ENCODE results near the gene RAD51B.

Gene RAD51B

DNA sequence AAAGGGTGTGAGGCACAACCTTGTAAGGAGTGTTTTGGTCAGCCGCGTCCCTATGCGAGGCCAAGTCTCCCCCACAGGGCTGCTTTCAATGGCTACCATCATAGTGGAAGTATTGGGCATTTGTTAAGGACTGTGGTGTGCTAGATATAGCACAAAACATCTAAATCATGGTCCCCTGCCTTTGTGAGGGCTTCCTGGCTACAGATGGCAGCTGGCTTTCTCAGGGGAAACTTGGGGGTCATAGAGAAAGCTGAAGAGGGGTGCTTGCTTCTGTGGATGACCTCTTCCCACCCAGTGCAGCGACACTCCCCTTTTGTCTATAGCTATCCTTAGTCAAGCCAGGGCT is 657.5 kb downstream of the RAD51B start:
- TF ChIP-seq, protein P1, sequence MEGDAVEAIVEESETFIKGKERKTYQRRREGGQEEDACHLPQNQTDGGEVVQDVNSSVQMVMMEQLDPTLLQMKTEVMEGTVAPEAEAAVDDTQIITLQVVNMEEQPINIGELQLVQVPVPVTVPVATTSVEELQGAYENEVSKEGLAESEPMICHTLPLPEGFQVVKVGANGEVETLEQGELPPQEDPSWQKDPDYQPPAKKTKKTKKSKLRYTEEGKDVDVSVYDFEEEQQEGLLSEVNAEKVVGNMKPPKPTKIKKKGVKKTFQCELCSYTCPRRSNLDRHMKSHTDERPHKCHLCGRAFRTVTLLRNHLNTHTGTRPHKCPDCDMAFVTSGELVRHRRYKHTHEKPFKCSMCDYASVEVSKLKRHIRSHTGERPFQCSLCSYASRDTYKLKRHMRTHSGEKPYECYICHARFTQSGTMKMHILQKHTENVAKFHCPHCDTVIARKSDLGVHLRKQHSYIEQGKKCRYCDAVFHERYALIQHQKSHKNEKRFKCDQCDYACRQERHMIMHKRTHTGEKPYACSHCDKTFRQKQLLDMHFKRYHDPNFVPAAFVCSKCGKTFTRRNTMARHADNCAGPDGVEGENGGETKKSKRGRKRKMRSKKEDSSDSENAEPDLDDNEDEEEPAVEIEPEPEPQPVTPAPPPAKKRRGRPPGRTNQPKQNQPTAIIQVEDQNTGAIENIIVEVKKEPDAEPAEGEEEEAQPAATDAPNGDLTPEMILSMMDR (IDR thresholded peaks at IDR 0.05; ENCODE audit: insufficient read depth, low read length, poor library complexity, severe bottlenecking), result no peak
- H3K36me3 ChIP-seq (ENCODE audit: control insufficient read depth, insufficient read depth, low read length), result no peaks in the 10 kb centered on the region
- H3K27me3 ChIP-seq (replicated peaks; ENCODE audit: control insufficient read depth, insufficient read depth, low read length), result no peaks in the 10 kb centered on the region
- no peak for DNase-seq (ENCODE audit: extremely low read depth, insufficient read length)
- no peak overlapping the region for H3K4me3 ChIP-seq (replicated peaks; ENCODE audit: low read depth, low read length)

DNA sequence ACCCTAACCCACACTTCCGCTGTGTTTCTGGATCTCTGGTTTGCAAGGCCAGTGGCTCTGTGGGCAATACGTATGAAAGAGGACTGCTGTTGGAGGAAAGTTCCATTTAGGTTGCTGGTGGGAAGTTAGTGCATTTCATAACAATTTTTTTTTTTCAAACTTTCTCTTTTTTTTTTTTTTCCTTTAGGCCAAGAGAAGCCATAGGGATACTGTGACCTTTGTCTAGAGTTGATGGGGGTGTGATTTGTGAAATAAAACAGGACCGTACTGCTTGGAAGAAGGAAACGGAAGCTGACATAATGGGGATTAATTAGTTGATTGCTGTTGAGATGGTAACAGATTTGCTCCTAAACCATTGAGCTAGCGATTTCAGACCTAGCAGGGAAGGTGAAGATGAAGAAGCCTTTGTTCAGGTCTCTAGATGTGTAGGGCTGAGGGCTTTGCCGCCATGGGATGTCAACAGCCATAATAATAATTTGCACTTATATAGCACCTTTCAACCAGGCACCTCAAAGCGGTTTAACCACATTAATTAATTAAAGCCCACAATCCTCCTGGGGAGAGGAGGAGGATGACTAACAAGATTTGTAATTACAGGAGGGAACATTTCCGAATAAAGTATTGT is 658.0 kb downstream of the RAD51B start:
- no peaks in the 10 kb centered on the region for H3K27me3 ChIP-seq (replicated peaks; ENCODE audit: control insufficient read depth, insufficient read depth, low read length)
- DNase-seq (ENCODE audit: extremely low read depth, insufficient read length), result no peak
- TF ChIP-seq, protein P1 (IDR thresholded peaks at IDR 0.05; ENCODE audit: insufficient read depth, low read length, poor library complexity, severe bottlenecking), result no peak
- H3K36me3 ChIP-seq (ENCODE audit: control insufficient read depth, insufficient read depth, low read length), result no peaks in the 10 kb centered on the region
- H3K4me3 ChIP-seq (replicated peaks; ENCODE audit: low read depth, low read length), result no peak overlapping the region

DNA sequence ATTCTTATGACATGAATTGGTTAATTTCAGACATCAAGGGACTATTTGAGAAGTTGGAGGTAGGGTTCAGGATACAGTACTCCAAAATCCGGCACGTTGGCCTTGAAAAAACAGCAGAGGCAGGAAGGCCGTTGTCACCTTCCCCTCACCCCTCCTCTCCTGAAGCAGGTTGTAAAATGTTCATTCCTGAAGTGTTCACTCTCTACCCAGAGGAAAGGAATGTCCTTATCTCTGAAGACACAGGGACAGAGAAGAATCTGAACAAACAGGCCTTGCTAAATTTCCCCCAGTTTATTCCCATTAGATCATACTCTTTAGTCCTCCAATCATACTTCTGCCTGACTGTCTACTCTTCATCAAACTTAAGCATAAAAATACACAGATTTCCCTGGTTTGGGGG is 659.7 kb downstream of the RAD51B start:
- DNase-seq (ENCODE audit: extremely low read depth, insufficient read length), result no peak
- Histone ChIP-seq H3K4me3 (replicated peaks; ENCODE audit: low read depth, low read length) (no peak overlapping the region), H3K36me3 (ENCODE audit: control insufficient read depth, insufficient read depth, low read length) (no peaks in the 10 kb centered on the region), H3K27me3 (replicated peaks; ENCODE audit: control insufficient read depth, insufficient read depth, low read length) (no peaks in the 10 kb centered on the region)
- TF ChIP-seq, protein P1 (IDR thresholded peaks at IDR 0.05; ENCODE audit: insufficient read depth, low read length, poor library complexity, severe bottlenecking), result no peak

DNA sequence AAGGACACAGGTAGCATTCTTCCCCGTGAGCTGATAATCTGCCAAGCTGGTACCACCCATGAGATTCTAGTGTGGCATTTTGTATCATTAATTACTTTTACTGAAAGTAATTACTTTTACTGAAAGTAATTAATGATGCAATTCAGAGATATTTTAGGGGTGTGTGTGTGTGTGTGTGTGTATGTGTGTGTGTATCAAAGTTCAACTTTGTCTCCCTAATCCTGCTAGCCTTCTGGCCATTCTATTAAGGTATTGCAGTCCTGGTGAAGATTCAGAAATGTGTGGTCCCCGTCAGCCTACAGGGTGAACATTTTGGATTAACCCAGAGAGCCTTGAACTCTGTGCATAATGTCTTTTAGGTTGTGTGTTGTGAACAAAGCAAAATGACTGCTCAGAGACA is 662.4 kb downstream of the RAD51B start:
- Histone ChIP-seq H3K27me3 (replicated peaks; ENCODE audit: control insufficient read depth, insufficient read depth, low read length) (no peaks in the 10 kb centered on the region), H3K36me3 (ENCODE audit: control insufficient read depth, insufficient read depth, low read length) (no peaks in the 10 kb centered on the region), H3K4me3 (replicated peaks; ENCODE audit: low read depth, low read length) (no peak overlapping the region)
- TF ChIP-seq, protein P1 (IDR thresholded peaks at IDR 0.05; ENCODE audit: insufficient read depth, low read length, poor library complexity, severe bottlenecking), result no peak
- no peak for DNase-seq (ENCODE audit: extremely low read depth, insufficient read length)

DNA sequence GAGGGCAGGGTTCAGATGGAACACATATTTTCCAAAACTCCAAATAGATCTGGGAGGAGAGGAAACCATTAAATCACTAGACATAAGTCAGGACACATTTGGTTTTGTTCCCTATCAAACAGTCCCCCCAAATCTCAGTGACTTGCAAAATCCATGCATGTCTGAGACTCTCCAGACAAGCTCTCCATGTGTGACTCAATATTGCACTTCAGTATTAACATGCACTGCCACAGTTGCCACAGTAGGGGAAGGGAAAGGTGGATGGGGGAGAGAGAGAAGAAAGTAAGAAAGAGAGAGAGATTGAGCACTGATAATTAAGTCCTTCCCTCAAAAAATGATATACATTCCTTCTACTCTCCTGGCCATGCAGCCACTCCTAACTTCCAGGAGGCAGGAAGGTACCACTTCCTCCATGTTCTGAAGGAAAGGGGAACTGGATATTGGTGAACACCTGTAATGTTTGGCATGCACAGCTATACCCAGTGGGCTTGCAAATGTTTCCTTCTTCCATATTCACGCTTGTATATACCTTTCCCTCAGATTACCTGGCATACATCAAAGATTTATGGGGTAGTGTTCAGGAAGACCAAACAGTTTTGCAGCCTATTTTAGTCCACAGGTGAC is 663.3 kb downstream of the RAD51B start:
- H3K27me3 ChIP-seq (replicated peaks; ENCODE audit: control insufficient read depth, insufficient read depth, low read length), result no peaks in the 10 kb centered on the region
- no peak overlapping the region for H3K4me3 ChIP-seq (replicated peaks; ENCODE audit: low read depth, low read length)
- TF ChIP-seq, protein P1 (IDR thresholded peaks at IDR 0.05; ENCODE audit: insufficient read depth, low read length, poor library complexity, severe bottlenecking), result no peak
- DNase-seq (ENCODE audit: extremely low read depth, insufficient read length), result no peak
- no peaks in the 10 kb centered on the region for H3K36me3 ChIP-seq (ENCODE audit: control insufficient read depth, insufficient read depth, low read length)
